PC-9 (cell line): Measurements from ENCODE around the gene ZNF524. TPM values are rescaled to one million over a fixed set of nuclear protein-coding genes. Genes with fewer than 3 reads are reported as not detected.
A peak's percentile ranks its signal among the peaks of the same experiment; 100 is the strongest.

Source experiments
- BruUV-seq: library from RNA; stranded (reverse); fragments of 400-500 nt; replicated peaks from 2 replicates; lab custom pipeline; 2021; lab: Mats Ljungman, UMichigan
- CTCF ChIA-PET: fragments of 300-600 bp; sonication (Branson Sonifier 250); formaldehyde crosslinking; loops from one replicate; lab custom pipeline; 2022; ENCODE audit warnings: antibody characterized with exemption; lab: Charles Lee
- POLR2A ChIA-PET: fragments of 300-600 bp; sonication (Branson Sonifier 250); formaldehyde crosslinking; loops from one replicate; lab custom pipeline; 2022; ENCODE audit warnings: antibody characterized with exemption; ENCODE audit not compliant: unreplicated experiment; lab: Charles Lee
- DNase-seq, 2 experiments: peaks; one replicate each; pipeline versions ENCODE4 v3.0.0 to v3.0.0-alpha.2; 2015 to 2022; ENCODE audit warnings: mixed read lengths in 1 of 2
- H2AFZ ChIP-seq: fragments of 200-600 bp; sonication (generic); 2 replicates; pipeline ENCODE4 v1.8.1; 2017; ENCODE audit warnings: antibody characterized with exemption
- H3F3A ChIP-seq: fragments of 200-600 bp; sonication (generic); 2 replicates; pipeline ENCODE4 v1.8.1; 2017; ENCODE audit warnings: antibody characterized with exemption, mild to moderate bottlenecking, low read depth; ENCODE audit not compliant: insufficient read depth
- H3K27ac ChIP-seq: fragments of 200-600 bp; sonication (generic); 2 replicates; pipeline ENCODE4 v1.6.1; 2016; ENCODE audit warnings: mixed run types
- H3K27me3 ChIP-seq: fragments of 200-600 bp; sonication (generic); 2 replicates; pipeline ENCODE4 v1.6.1; 2016; ENCODE audit warnings: low read depth, mixed run types; ENCODE audit not compliant: insufficient read depth
- H3K36me3 ChIP-seq: fragments of 200-600 bp; sonication (generic); 2 replicates; pipeline ENCODE4 v1.6.1; 2016; ENCODE audit warnings: low read depth, mixed run types
- H3K4me1 ChIP-seq: fragments of 200-600 bp; sonication (generic); replicated peaks from 2 replicates; pipeline ENCODE4 v1.6.1; 2016; ENCODE audit warnings: mixed run types; ENCODE audit not compliant: insufficient read depth
- H3K4me2 ChIP-seq: fragments of 200-600 bp; sonication (generic); 2 replicates; pipeline ENCODE4 v1.6.1; 2017; ENCODE audit warnings: mixed run types
- H3K4me3 ChIP-seq: fragments of 200-600 bp; sonication (generic); 2 replicates; pipeline ENCODE4 v1.6.1; 2016; ENCODE audit warnings: mixed run types
- H3K79me2 ChIP-seq: fragments of 200-600 bp; sonication (generic); 2 replicates; pipeline ENCODE4 v1.6.1; 2017; ENCODE audit warnings: low read depth, mixed run types
- H3K9me2 ChIP-seq: fragments of 200-600 bp; sonication (generic); 2 replicates; pipeline ENCODE4 v1.8.1; 2017; ENCODE audit warnings: mild to moderate bottlenecking; ENCODE audit not compliant: insufficient read depth
- H3K9me3 ChIP-seq: fragments of 200-600 bp; sonication (generic); 2 replicates; pipeline ENCODE4 v1.8.1; 2016; ENCODE audit warnings: low read depth; ENCODE audit not compliant: insufficient read depth
- H4K20me1 ChIP-seq: fragments of 200-600 bp; sonication (generic); 2 replicates; pipeline ENCODE4 v1.8.1; 2017; ENCODE audit not compliant: insufficient read depth
- CTCF ChIP-seq: fragments of 200-600 bp; sonication (generic); conservative IDR thresholded peaks from 2 replicates; pipeline ENCODE4 v1.6.1; 2017; ENCODE audit warnings: mixed run types, antibody characterized with exemption, mild to moderate bottlenecking, moderate library complexity
- EZH2 ChIP-seq: fragments of 200-600 bp; sonication (generic); IDR thresholded peaks from 2 replicates; pipeline ENCODE4 v1.8.0; 2017; ENCODE audit warnings: antibody characterized with exemption, low read depth
- intact Hi-C: fragments of 100-400 bp; cut with micrococcal nuclease; formaldehyde crosslinking; loops from one replicate; pipeline ENCODE4 v1.10.0; 2022; ENCODE audit not compliant: unreplicated experiment
- total RNA-seq: library from RNA; stranded (reverse); gene quantifications from 2 replicates; pipeline ENCODE4 v1.2.3, GENCODE V29; 2021

ZNF524 gene
- total RNA-seq, 1 experiment from 2014 or later = 30.0 TPM

DNA sequence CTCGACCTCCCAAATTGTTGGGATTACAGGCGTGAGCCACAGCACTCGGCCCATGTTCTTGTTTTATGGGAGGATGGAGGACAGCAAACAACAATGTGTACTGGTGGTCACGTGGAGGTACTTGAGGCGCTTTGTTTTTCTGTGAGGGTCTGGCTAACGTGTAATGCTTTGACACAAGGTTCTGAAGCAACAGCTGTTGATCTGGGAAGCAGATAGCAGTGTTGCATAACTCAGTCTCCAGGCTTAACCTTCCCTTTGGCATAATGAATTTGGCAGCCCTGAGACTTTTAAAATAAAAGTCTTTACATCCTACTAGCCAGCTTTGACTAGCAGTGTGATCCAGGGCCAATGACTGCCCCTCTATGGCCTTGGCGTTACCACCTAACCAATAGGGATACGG, 33.8 kb downstream of the ZNF524 start:
- CTCF ChIA-PET = interaction anchor here (0.6 to 1.2 kb wide), 2 partner anchors 16 to 700 kb away, joined by 3 read pairs; no protein-coding TSS in a partner anchor
- peak overlapping the region; percentile 92; the same call in 1 of the 2 replicates for H2AFZ ChIP-seq
- no TSS peak for BruUV-seq
- H3K9me3 ChIP-seq = no peaks in the 10 kb centered on the region
- peak overlapping the region; percentile 92 for H3K4me2 ChIP-seq
- no peaks in the 10 kb centered on the region for H3K9me2 ChIP-seq
- TF ChIP-seq CTCF = no peak
- TF ChIP-seq EZH2 = no peak
- H3K79me2 ChIP-seq = peaks cover 34% of the 10 kb centered on the region
- H3F3A ChIP-seq = peaks cover 28% of the 10 kb centered on the region; the same call in 1 of the 2 replicates
- intact Hi-C loops = loop anchor here (2.0 to 10.0 kb wide), 8 partner anchors 21 to 1461 kb away; partner anchors contain the start of gene U2AF2
- H3K27ac ChIP-seq = no peak overlapping the region
- POLR2A ChIA-PET = interaction anchor here (0.6 kb wide), 1 partner anchor 20 kb away, joined by 3 read pairs; no protein-coding TSS in a partner anchor
- no peaks in the 10 kb centered on the region for H3K27me3 ChIP-seq
- H3K4me1 ChIP-seq = peaks cover 12% of the 10 kb centered on the region
- peak overlapping the region; percentile 89; the same call in 1 of the 2 replicates for H3K4me3 ChIP-seq
- no peak for DNase-seq
- H4K20me1 ChIP-seq = no peaks in the 10 kb centered on the region
- peaks cover 3% of the 10 kb centered on the region; the same call in 1 of the 2 replicates for H3K36me3 ChIP-seq

DNA sequence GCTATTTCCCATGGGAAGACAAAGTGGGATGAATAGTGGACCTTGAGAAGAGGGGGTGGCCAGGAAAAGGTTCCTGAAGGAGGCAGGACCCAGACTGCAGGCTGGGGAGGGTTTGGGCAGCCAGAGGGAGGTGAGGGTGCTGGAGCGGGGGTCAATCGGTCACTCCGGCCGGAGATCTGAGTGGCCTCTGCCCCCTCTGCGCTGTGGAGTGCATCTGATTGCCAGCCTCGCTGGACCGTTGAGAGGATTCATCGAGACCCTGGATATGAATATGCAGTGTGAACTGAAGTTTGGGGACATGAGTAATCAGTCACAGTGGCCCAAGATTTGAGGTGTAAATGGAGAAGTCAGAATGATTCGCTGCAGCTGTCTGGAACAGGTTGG, 35.2 kb downstream of the ZNF524 start:
- POLR2A ChIA-PET = interaction anchor here (1.0 kb wide), 1 partner anchor 698 kb away, joined by 4 read pairs; no protein-coding TSS in a partner anchor
- peak overlapping the region; percentile 92 for H3K4me2 ChIP-seq
- BruUV-seq = TSS peak; percentile 51

GRCh38 chr19:55635856-55636440, 35.9 kb downstream of the ZNF524 start:
- POLR2A ChIA-PET = interaction anchor here (0.7 kb wide), 1 partner anchor 12 kb away, joined by 8 read pairs; the partner anchor contains the start of gene ZNF784
- TF ChIP-seq CTCF = no peak
- TF ChIP-seq EZH2 = no peak

More for the DNA sequence above, 35.2 kb downstream of the ZNF524 start:
- Histone ChIP-seq H3K27ac (peak overlapping the region; percentile 57), H2AFZ (peak overlapping the region; percentile 92), H3K9me3 (no peaks in the 10 kb centered on the region), H4K20me1 (peaks cover 3% of the 10 kb centered on the region; the same call in 1 of the 2 replicates), H3K9me2 (no peaks in the 10 kb centered on the region), H3K4me1 (peaks cover 12% of the 10 kb centered on the region), H3K27me3 (no peaks in the 10 kb centered on the region), H3F3A (peaks cover 42% of the 10 kb centered on the region; the same call in 1 of the 2 replicates), H3K79me2 (peaks cover 34% of the 10 kb centered on the region), H3K4me3 (peak overlapping the region; percentile 89), H3K36me3 (peaks cover 3% of the 10 kb centered on the region; the same call in 1 of the 2 replicates)
- no peak for TF ChIP-seq EZH2
- intact Hi-C loops = loop anchor here (2.0 to 10.0 kb wide), 5 partner anchors 19 to 1459 kb away; partner anchors contain the start of gene U2AF2
- no peak for DNase-seq
- CTCF ChIA-PET = no interaction called here

More at GRCh38 chr19:55635856-55636440, 35.9 kb downstream of the ZNF524 start:
- BruUV-seq = no TSS peak
- no peak for DNase-seq
- no peak overlapping the region for H2AFZ ChIP-seq
- peaks cover 34% of the 10 kb centered on the region for H3K79me2 ChIP-seq
- H3K4me3 ChIP-seq = peak overlapping the region; percentile 89
- no peaks in the 10 kb centered on the region for H3K9me3 ChIP-seq
- no peaks in the 10 kb centered on the region for H3K9me2 ChIP-seq
- H3K36me3 ChIP-seq = peaks cover 3% of the 10 kb centered on the region; the same call in 1 of the 2 replicates
- intact Hi-C loops = loop anchor here (2.0 to 10.0 kb wide), 5 partner anchors 19 to 1459 kb away; partner anchors contain the start of gene U2AF2
- no peaks in the 10 kb centered on the region for H3K27me3 ChIP-seq
- CTCF ChIA-PET = no interaction called here
- peaks cover 12% of the 10 kb centered on the region for H3K4me1 ChIP-seq
- H3K4me2 ChIP-seq = peak overlapping the region; percentile 92
- H4K20me1 ChIP-seq = peaks cover 3% of the 10 kb centered on the region; the same call in 1 of the 2 replicates
- H3F3A ChIP-seq = peaks cover 46% of the 10 kb centered on the region; the same call in 1 of the 2 replicates
- no peak overlapping the region for H3K27ac ChIP-seq
